HepG2 (cell line): ENCODE data around the gene SNPH. TPM values are rescaled to one million over a fixed set of nuclear protein-coding genes. Genes with fewer than 3 reads are reported as not detected.

ENCODE experiments used
- BHLHE40 ChIP-seq: IDR thresholded peaks from 2 replicates; pipeline ENCODE4 v1.6.1; 2011; ENCODE audit warnings: low read length, improper control_type of control experiment
- BRF2 ChIP-seq: sonication (generic); formaldehyde crosslinking; IDR thresholded peaks from 2 replicates; pipeline ENCODE4 v1.8.1; 2022; ENCODE audit warnings: mild to moderate bottlenecking, missing genetic modification reagents
- CENPT ChIP-seq: sonication (generic); formaldehyde crosslinking; IDR thresholded peaks from 2 replicates; pipeline ENCODE4 v1.8.0; 2022; ENCODE audit warnings: low read depth, mild to moderate bottlenecking, moderate library complexity, missing genetic modification reagents
- EED ChIP-seq: sonication (generic); formaldehyde crosslinking; IDR thresholded peaks from 2 replicates; pipeline ENCODE4 v1.5.0; 2020; ENCODE audit warnings: mild to moderate bottlenecking, missing genetic modification reagents
- FIP1L1 ChIP-seq: fragments of 200-400 bp; formaldehyde crosslinking; IDR thresholded peaks from 2 replicates; pipeline ENCODE4 v1.6.1; 2018; ENCODE audit warnings: low read depth, mild to moderate bottlenecking, low read length, moderate library complexity, borderline replicate concordance; ENCODE audit not compliant: insufficient read depth
- FOXK2 ChIP-seq: fragments of 450-650 bp; IDR thresholded peaks from 2 replicates; pipeline ENCODE4 v1.6.1; 2016
- GPN1 ChIP-seq: sonication (generic); formaldehyde crosslinking; IDR thresholded peaks from 2 replicates; pipeline ENCODE4 v1.5.1; 2020; ENCODE audit warnings: missing genetic modification reagents, borderline replicate concordance
- HMGA1 ChIP-seq: sonication (generic); formaldehyde crosslinking; conservative IDR thresholded peaks from 2 replicates; pipeline ENCODE4 v1.4.0; 2020; ENCODE audit warnings: missing genetic modification reagents
- JDP2 ChIP-seq: sonication (generic); formaldehyde crosslinking; IDR thresholded peaks from 2 replicates; pipeline ENCODE4 v1.8.1; 2022; ENCODE audit warnings: missing genetic modification reagents, borderline replicate concordance
- KAT8 ChIP-seq: IDR thresholded peaks from 2 replicates; pipeline ENCODE4 v1.6.1; 2016; ENCODE audit warnings: missing genetic modification reagents, missing compliant biosample characterization
- NAIF1 ChIP-seq: sonication (generic); formaldehyde crosslinking; IDR thresholded peaks from 2 replicates; pipeline ENCODE4 v1.5.0; 2020; ENCODE audit warnings: mild to moderate bottlenecking, missing genetic modification reagents, borderline replicate concordance
- SRY ChIP-seq: sonication (generic); formaldehyde crosslinking; IDR thresholded peaks from 2 replicates; pipeline ENCODE4 v1.8.0; 2022; ENCODE audit warnings: mild to moderate bottlenecking, missing genetic modification reagents
- TOE1 ChIP-seq: sonication (generic); formaldehyde crosslinking; IDR thresholded peaks from 2 replicates; pipeline ENCODE4 v1.4.0; 2020; ENCODE audit warnings: mild to moderate bottlenecking, missing genetic modification reagents
- USF2 ChIP-seq, 2 experiments: sonication (generic) in 1 of 2; formaldehyde crosslinking in 1 of 2; IDR thresholded peaks; 2 replicates each; pipeline versions ENCODE4 v1.5.1 to v1.6.1; 2011 to 2020; ENCODE audit warnings: borderline replicate concordance in 1 of 2, low read depth in 1 of 2, low read length in 1 of 2, mild to moderate bottlenecking in 1 of 2, missing genetic modification reagents in 1 of 2, moderate library complexity in 1 of 2
- ZFX ChIP-seq: sonication (generic); formaldehyde crosslinking; IDR thresholded peaks from 2 replicates; pipeline ENCODE4 v1.4.0; 2020; ENCODE audit warnings: mild to moderate bottlenecking, low read depth, missing genetic modification reagents, moderate library complexity
- ZNF256 ChIP-seq: sonication (generic); formaldehyde crosslinking; conservative IDR thresholded peaks from 2 replicates; pipeline ENCODE4 v1.4.0; 2020; ENCODE audit warnings: missing genetic modification reagents
- ZNF335 ChIP-seq: sonication (generic); formaldehyde crosslinking; IDR thresholded peaks from 2 replicates; pipeline ENCODE4 v1.4.0; 2020; ENCODE audit warnings: missing genetic modification reagents
- ZNF337 ChIP-seq: sonication (generic); formaldehyde crosslinking; IDR thresholded peaks from 2 replicates; pipeline ENCODE4 v1.5.1; 2020; ENCODE audit warnings: missing genetic modification reagents, low read depth, mild to moderate bottlenecking, borderline replicate concordance
- ZNF572 ChIP-seq: sonication (generic); formaldehyde crosslinking; IDR thresholded peaks from 2 replicates; pipeline ENCODE4 v1.5.1; 2020; ENCODE audit warnings: mild to moderate bottlenecking, missing genetic modification reagents
- ZNF607 ChIP-seq: sonication (generic); formaldehyde crosslinking; IDR thresholded peaks from 2 replicates; pipeline ENCODE4 v1.5.1; 2020; ENCODE audit warnings: missing genetic modification reagents, mild to moderate bottlenecking, borderline replicate concordance
- ZNF737 ChIP-seq: sonication (generic); formaldehyde crosslinking; IDR thresholded peaks from 2 replicates; pipeline ENCODE4 v1.5.0; 2020; ENCODE audit warnings: missing genetic modification reagents, mild to moderate bottlenecking, borderline replicate concordance
- polyA plus RNA-seq, 8 experiments: library from polyadenylated mRNA; depleted of rRNA in 3 of 8; stranded (reverse) in 7 of 8; unstranded in 1 of 8; fragments of >200 nt; fragmentation: Illumina TruSeq in 4 of 8; extraction: Trizol in 4 of 8; gene quantifications; 2 replicates each; pipeline versions ENCODE4 v1.2.1 to v1.2.3, GENCODE V29; 2011 to 2016; ENCODE audit warnings: low read depth in 4 of 8, missing spikeins in 1 of 8, mixed read lengths in 1 of 8; ENCODE audit not compliant: insufficient read depth in 1 of 8
- total RNA-seq, 5 experiments: library from RNA; depleted of rRNA; stranded (reverse); fragments of >200 nt; fragmentation: Illumina TruSeq; extraction: Trizol; gene quantifications; 2 replicates each; pipeline ENCODE4 v1.2.3, GENCODE V29; 2016; ENCODE audit warnings: low read depth in 1 of 5
- TF ChIP-seq, protein P1 (sequence below): sonication (generic); formaldehyde crosslinking; IDR thresholded peaks from 2 replicates; pipeline ENCODE4 v1.4.0; 2020; ENCODE audit warnings: missing genetic modification reagents, borderline replicate concordance

Gene SNPH
- total and polyA plus RNA-seq, 2 of the 13 experiments (the other 11 are each of a cell fraction or from before 2014, with no cell fraction given): 0.09 TPM; not detected in 1

DNA sequence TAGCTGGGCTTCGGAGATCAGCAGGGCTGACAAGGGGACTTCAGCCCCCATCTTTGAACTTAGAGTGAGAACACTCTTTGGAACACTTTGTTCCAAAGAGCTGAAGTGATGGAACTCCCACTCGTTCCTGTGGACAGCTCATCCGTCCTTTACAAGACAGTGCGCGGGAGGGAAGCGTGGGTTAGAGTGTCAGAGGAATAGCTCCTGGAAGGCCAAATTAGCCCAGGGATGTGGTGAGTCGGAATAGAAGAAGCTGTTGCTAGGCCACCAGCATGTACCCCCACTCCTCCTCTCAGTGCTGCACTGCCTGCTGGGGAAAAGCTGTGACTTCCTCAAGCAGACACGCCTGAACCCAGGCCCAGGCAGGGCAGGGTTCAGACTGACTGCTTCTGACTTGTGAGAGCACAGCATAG, 61.2 kb downstream of the SNPH start (continued):
- no peak for TF ChIP-seq ZNF335 (CRISPR knock-in tag)
- no peak for TF ChIP-seq ZNF256
- peak; percentile 44; the same call in 1 of the 2 replicates for TF ChIP-seq ZNF737 (CRISPR knock-in tag)
- no peak for TF ChIP-seq FOXK2
- 0 out of 2 replicates have a peak, but pooled peaks have one; percentile 11 for TF ChIP-seq USF2 (IDR thresholded peaks at IDR 0.05; ENCODE audit: low read depth, low read length)
- no peak for TF ChIP-seq USF2 (CRISPR knock-in tag; IDR thresholded peaks at IDR 0.05; ENCODE audit: borderline replicate concordance)
- TF ChIP-seq KAT8: no peak
- TF ChIP-seq ZNF572 (CRISPR knock-in tag): no peak; the same call in 1 of the 2 replicates
- TF ChIP-seq CENPT (CRISPR knock-in tag): no peak
- no peak for TF ChIP-seq NAIF1 (CRISPR knock-in tag)
- TF ChIP-seq EED: no peak
- no peak for TF ChIP-seq ZFX (CRISPR knock-in tag)
- TF ChIP-seq, protein P1, sequence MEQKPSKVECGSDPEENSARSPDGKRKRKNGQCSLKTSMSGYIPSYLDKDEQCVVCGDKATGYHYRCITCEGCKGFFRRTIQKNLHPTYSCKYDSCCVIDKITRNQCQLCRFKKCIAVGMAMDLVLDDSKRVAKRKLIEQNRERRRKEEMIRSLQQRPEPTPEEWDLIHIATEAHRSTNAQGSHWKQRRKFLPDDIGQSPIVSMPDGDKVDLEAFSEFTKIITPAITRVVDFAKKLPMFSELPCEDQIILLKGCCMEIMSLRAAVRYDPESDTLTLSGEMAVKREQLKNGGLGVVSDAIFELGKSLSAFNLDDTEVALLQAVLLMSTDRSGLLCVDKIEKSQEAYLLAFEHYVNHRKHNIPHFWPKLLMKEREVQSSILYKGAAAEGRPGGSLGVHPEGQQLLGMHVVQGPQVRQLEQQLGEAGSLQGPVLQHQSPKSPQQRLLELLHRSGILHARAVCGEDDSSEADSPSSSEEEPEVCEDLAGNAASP: no peak
- TF ChIP-seq FIP1L1: no peak
- no peak for TF ChIP-seq BHLHE40
- TF ChIP-seq ZNF337 (CRISPR knock-in tag): no peak
- TF ChIP-seq SRY: no peak
- no peak for TF ChIP-seq TOE1 (CRISPR knock-in tag)
- no peak for TF ChIP-seq GPN1 (CRISPR knock-in tag)
- no peak for TF ChIP-seq HMGA1 (CRISPR knock-in tag)
- TF ChIP-seq JDP2: no peak
- TF ChIP-seq BRF2 (CRISPR knock-in tag): no peak
- TF ChIP-seq ZNF607 (CRISPR knock-in tag): no peak
